Fibroblast of mammary gland (primary cell): ENCODE results near the gene GLDC.

Source experiments
- DNase-seq: peaks from one replicate; pipeline ENCODE4 v3.0.0-alpha.2; 2010; ENCODE audit warnings: low read depth
- H3K4me3 ChIP-seq: 2 replicates; pipeline ENCODE4 v1.5.1; 2011; ENCODE audit warnings: low read depth, mild to moderate bottlenecking, low read length, moderate library complexity; ENCODE audit not compliant: control insufficient read depth
- CTCF ChIP-seq: conservative IDR thresholded peaks from 2 replicates; pipeline ENCODE4 v1.5.1; 2011; ENCODE audit warnings: low read depth, low read length, inconsistent platforms; ENCODE audit not compliant: control insufficient read depth, insufficient read depth

The GLDC gene

DNA sequence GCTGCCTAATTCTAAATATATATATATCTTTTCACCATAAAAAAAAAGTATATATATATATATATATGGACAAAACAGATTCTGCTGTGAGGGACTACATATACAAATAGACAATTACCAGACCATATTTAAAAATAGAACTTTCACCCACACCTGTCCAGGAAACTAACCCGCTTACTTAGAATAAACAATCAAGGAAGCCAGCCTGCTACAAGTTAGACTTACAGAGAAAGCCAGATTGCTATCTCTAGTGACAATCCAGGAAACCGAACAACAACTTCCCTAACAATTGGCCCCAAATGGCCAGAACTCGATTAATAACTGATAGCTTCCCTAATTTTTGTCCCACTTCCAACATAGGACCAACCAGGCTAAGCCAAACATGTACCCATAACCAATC lies 5.9 kb downstream of the GLDC start:
- no peak for DNase-seq
- no peak for TF ChIP-seq CTCF
- H3K4me3 ChIP-seq = no peak overlapping the region

DNA sequence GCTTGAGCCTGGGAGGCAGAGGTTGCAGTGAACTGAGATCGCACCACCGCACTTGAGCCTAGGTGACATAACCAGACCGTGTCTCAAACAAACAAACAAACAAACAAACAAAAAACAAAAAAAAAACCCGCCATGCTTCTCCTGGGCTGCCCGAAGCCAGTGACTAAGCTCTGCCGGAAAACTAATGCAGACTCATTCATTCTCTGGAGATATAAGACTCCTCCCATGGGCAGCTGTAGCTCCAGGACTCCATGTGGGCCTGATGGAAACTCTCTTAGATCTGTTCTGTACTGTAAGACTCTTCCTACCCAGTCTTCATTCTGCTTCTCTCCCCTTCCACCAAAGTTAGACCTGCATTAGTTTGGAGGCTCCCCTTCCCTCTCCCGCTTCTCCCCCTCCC lies 11.1 kb downstream of the GLDC start:
- H3K4me3 ChIP-seq = no peak overlapping the region
- no peak for TF ChIP-seq CTCF
- DNase-seq = peak; percentile 21

GRCh38 chr9:6633378-6633777 lies 12.2 kb downstream of the GLDC start:
- TF ChIP-seq CTCF = no peak
- no peak overlapping the region for H3K4me3 ChIP-seq
- no peak for DNase-seq

GRCh38 chr9:6632516-6633183 lies 12.9 kb downstream of the GLDC start:
- TF ChIP-seq CTCF = no peak
- DNase-seq = no peak
- H3K4me3 ChIP-seq = no peak overlapping the region

GRCh38 chr9:6631207-6631512 lies 14.4 kb downstream of the GLDC start:
- no peak for TF ChIP-seq CTCF
- no peak for DNase-seq
- H3K4me3 ChIP-seq = no peak overlapping the region

- no peak overlapping the region for H3K4me3 ChIP-seq
- DNase-seq = no peak
- no peak for TF ChIP-seq CTCF
Observed at GRCh38 chr9:6630502-6631206, 14.9 kb downstream of the GLDC start.
